Mesodermal cell (in vitro differentiated cells): ENCODE measurements around the gene PADI2.

Experiments used
- H3K27ac ChIP-seq: 2 replicates; pipeline ENCODE4 v1.7.0; 2013; ENCODE audit warnings: mild to moderate bottlenecking, low read depth, low read length, moderate library complexity; ENCODE audit not compliant: severe bottlenecking
- H3K36me3 ChIP-seq: 2 replicates; pipeline ENCODE4 v1.7.1; 2013; ENCODE audit warnings: mild to moderate bottlenecking, low read length, moderate library complexity; ENCODE audit not compliant: control insufficient read depth, insufficient read depth
- H3K4me1 ChIP-seq: one replicate; pipeline ENCODE4 v1.7.1; 2013; ENCODE audit warnings: mild to moderate bottlenecking, low read length; ENCODE audit not compliant: insufficient read depth, control insufficient read depth, poor library complexity, severe bottlenecking
- H3K4me3 ChIP-seq: 2 replicates; pipeline ENCODE4 v1.7.0; 2013; ENCODE audit warnings: low read length, control low read depth, mild to moderate bottlenecking; ENCODE audit not compliant: insufficient read depth, poor library complexity, severe bottlenecking; ENCODE audit errors: extremely low read depth
- H3K9me3 ChIP-seq: 2 replicates; pipeline ENCODE4 v1.7.1; 2013; ENCODE audit warnings: mild to moderate bottlenecking, low read length, moderate library complexity; ENCODE audit not compliant: control insufficient read depth
- WGBS, 2 experiments: methylation state at CpG; one replicate each; pipeline ENCODE4 v1.1.5; 2013; ENCODE audit warnings: missing lambda C conversion rate in 2 of 2; ENCODE audit not compliant: insufficient coverage in 2 of 2; 5-methylcytosine and 5-hydroxymethylcytosine counted together

Gene PADI2

DNA sequence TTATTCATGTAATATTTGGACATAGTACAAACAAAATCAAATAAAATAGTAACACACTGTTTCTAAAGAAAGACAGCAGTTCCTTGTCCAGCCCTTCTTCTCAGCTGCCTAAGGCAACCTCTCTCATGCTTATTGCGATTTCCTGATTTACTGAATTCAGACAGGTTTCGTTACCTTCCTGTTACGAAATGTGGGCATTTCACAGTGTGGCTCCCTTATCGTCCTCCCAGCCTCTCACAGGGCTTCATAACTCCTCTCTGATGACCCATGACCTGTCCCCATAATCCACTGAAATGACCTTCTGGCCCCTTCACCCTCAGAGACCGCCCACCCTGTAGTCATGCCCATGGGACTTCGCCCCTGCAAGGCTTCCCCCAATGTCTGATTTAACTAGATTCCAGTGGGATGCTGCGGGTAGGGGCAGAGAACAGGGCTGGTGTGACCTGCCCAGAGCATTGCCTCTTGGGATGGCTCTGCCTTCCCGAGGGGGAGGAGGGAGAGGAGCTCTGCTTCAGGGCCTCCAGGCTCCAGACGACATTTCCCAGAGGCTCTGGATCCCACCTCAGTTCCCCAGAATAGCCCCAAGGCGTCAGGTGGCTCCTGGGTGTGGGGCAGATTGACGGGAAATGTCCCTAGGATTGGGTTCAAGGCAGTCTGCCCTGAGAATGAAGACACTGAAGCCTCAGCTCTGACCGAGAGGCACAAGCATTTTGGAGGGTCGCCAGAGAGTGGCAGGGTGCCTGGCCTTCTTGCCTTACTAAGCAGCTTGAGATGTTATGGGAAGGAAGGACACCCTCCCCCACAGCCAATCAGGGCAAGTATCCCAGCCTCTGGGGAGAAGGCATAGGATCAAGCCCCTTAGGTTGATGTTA, 20.6 kb downstream of the PADI2 start:
- H3K27ac ChIP-seq, result no peak overlapping the region
- no peaks in the 10 kb centered on the region for H3K9me3 ChIP-seq
- 66 to 90% methylated on average over 8 to 10 of the region's 13 CpGs for WGBS, 2 experiments
- H3K4me1 ChIP-seq, result no peaks in the 10 kb centered on the region
- no peaks in the 10 kb centered on the region for H3K36me3 ChIP-seq
- H3K4me3 ChIP-seq, result no peak overlapping the region

DNA sequence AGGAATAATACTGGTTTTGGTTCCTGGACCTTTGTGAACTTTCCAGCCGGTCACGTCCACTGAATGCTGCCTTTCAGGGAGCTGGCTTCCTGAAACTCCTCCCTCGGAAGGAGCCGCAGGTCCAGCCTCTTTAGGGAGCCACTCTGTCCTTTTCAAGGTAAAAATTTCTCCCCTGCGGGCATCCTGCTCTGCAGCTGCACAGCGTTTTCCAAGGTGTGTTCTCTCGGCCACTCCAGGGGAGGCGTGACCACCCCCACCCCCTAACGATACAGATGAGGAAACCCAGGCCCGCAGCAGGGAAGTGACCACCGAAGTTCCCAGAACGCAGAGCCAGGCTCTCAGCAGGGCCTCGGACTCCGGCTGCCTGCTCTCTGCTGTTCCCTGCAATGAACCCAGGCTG, 21.5 kb downstream of the PADI2 start:
- H3K27ac ChIP-seq, result no peak overlapping the region
- no peaks in the 10 kb centered on the region for H3K36me3 ChIP-seq
- no peak overlapping the region for H3K4me3 ChIP-seq
- H3K9me3 ChIP-seq, result no peaks in the 10 kb centered on the region
- H3K4me1 ChIP-seq, result no peaks in the 10 kb centered on the region
- 36 to 49% methylated on average over 10 to 12 of the region's 14 CpGs for WGBS, 2 experiments

DNA sequence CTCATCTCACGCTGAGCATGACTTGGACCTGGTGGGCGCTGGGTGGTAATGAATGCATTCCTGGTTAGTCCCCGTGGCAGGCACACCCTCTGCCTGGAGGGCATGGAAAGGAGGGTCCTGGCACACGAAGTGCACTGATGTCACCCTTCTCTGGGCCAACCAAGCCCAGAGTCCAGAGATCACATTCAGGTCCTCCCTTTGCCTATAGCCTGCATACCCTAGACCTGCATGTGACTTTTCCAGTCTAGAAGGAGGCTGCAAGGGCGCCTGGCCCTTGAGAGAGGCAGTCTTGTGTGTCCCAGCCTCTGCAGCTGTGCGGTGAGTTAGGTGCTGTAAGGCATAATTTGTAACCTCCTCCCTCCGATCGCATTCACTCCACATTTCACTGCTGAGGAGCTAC, 22.1 kb downstream of the PADI2 start:
- no peak overlapping the region for H3K27ac ChIP-seq
- H3K4me1 ChIP-seq, result no peaks in the 10 kb centered on the region
- H3K9me3 ChIP-seq, result no peaks in the 10 kb centered on the region
- WGBS, 2 experiments, result 84 to 94% methylated on average over 6 of the region's 8 CpGs
- no peaks in the 10 kb centered on the region for H3K36me3 ChIP-seq
- no peak overlapping the region for H3K4me3 ChIP-seq

- Histone ChIP-seq H3K9me3 (no peaks in the 10 kb centered on the region), H3K36me3 (no peaks in the 10 kb centered on the region), H3K27ac (no peak overlapping the region), H3K4me1 (no peaks in the 10 kb centered on the region), H3K4me3 (no peak overlapping the region)
- 0% methylated on average over 1 of the region's 1 CpG; no CpG with 5 or more reads in 1 of the 2 experiments for WGBS, 2 experiments
These were observed 22.7 kb downstream of the PADI2 start for GRCh38 chr1:17096584-17096983.

- 62 to 64% methylated on average over 3 of the region's 4 CpGs for WGBS, 2 experiments
- no peaks in the 10 kb centered on the region for H3K36me3 ChIP-seq
- no peaks in the 10 kb centered on the region for H3K9me3 ChIP-seq
- H3K4me3 ChIP-seq, result no peak overlapping the region
- H3K4me1 ChIP-seq, result peaks cover under 1% of the 10 kb centered on the region
- H3K27ac ChIP-seq, result no peak overlapping the region
These were observed 24.1 kb downstream of the PADI2 start for GRCh38 chr1:17095141-17095540.

DNA sequence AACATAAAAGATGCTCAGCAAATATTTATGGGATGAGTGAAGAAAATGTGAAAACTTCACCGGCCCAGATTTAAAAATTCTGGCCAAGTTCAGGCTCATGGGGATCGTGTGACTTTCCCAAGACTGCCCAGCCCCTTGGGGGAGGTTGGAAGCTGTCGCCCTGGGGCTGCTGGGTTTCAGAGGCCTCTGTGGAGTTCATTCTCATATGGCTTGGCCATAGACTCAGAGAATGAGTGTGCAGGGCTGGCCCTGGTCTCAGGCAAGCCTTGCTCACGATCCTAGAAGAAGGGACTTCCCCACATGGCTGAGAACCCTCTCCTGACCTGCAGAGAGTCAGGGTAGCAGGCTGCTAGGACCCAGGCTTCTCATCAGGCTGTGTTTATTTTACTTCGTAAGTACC, 24.6 kb downstream of the PADI2 start:
- peaks cover 6% of the 10 kb centered on the region for H3K4me1 ChIP-seq
- no peaks in the 10 kb centered on the region for H3K9me3 ChIP-seq
- H3K36me3 ChIP-seq, result no peaks in the 10 kb centered on the region
- no peak overlapping the region for H3K4me3 ChIP-seq
- H3K27ac ChIP-seq, result no peak overlapping the region
- WGBS, 2 experiments, result 75 to 84% methylated on average over 4 of the region's 5 CpGs

DNA sequence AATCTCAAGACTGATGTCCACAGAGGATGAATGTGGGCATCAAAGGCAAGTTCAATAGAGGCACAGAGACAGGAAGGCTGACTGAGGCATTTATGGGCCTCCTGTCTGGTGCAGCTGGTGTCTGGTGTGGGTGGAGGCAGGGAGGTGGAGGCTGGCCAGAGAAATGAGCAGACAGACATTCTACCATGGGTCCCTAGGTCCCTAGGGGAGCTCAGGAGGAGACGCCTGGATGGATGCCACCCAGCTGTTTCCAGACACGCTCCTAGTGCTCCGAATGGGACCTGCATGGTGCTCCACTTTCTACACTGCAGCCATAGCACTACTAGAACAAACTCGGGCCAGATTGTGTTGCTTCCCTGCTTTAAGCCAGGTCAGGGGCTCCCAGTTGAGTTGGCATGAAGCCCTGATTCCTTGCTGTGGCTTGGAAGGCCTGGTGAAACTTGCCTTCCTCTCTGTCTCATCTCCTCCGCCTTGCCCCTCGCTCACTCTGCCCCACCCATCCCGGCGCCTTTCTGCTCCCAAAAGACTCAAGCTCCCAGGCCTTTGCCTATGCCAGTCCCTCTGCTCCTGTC, 25.3 kb downstream of the PADI2 start:
- Histone ChIP-seq H3K27ac (no peak overlapping the region), H3K4me1 (peaks cover 6% of the 10 kb centered on the region), H3K9me3 (no peaks in the 10 kb centered on the region), H3K4me3 (no peak overlapping the region), H3K36me3 (no peaks in the 10 kb centered on the region)
- 94% methylated on average over 8 of the region's 8 CpGs for WGBS, 2 experiments

- Histone ChIP-seq H3K36me3 (no peaks in the 10 kb centered on the region), H3K4me1 (peaks cover 6% of the 10 kb centered on the region), H3K4me3 (no peak overlapping the region), H3K27ac (no peak overlapping the region), H3K9me3 (no peaks in the 10 kb centered on the region)
- WGBS, 2 experiments, result 94 to 95% methylated on average over 6 to 7 of the region's 7 CpGs
These were observed 28.0 kb downstream of the PADI2 start for GRCh38 chr1:17091252-17091651.

GRCh38 chr1:17089506-17089905, 29.7 kb downstream of the PADI2 start:
- H3K27ac ChIP-seq, result no peak overlapping the region
- H3K4me1 ChIP-seq, result peaks cover 6% of the 10 kb centered on the region
- 84 to 87% methylated on average over 14 of the region's 14 CpGs for WGBS, 2 experiments
- no peaks in the 10 kb centered on the region for H3K9me3 ChIP-seq
- H3K36me3 ChIP-seq, result no peaks in the 10 kb centered on the region
- no peak overlapping the region for H3K4me3 ChIP-seq

- Histone ChIP-seq H3K4me1 (peaks cover 6% of the 10 kb centered on the region), H3K9me3 (no peaks in the 10 kb centered on the region), H3K36me3 (no peaks in the 10 kb centered on the region), H3K4me3 (no peak overlapping the region), H3K27ac (no peak overlapping the region)
- 94% methylated on average over 2 to 5 of the region's 6 CpGs for WGBS, 2 experiments
These were observed 32.5 kb downstream of the PADI2 start for GRCh38 chr1:17086751-17087150.

DNA sequence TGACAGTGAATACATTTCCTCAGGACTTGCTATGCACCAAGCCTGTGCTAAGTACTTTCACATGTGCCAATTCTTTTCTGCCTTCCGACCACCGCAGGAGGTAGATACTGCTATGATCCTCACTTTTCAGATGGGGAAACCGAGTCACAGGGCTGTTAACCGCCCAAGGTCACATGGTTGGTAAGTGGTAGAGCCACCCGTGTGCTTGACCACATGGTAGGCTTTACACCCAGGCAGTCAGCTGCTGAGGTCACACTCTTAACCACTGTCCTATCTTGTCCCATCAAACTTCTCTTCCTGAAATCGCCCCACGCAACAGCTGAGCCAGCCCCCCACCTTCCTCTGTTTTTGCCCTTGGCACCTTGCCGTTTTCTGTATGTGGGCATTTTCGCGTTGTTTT, 34.5 kb downstream of the PADI2 start:
- Histone ChIP-seq H3K9me3 (no peaks in the 10 kb centered on the region), H3K4me3 (no peak overlapping the region), H3K27ac (no peak overlapping the region), H3K4me1 (peaks cover 1% of the 10 kb centered on the region), H3K36me3 (no peaks in the 10 kb centered on the region)
- 85% methylated on average over 6 to 7 of the region's 10 CpGs for WGBS, 2 experiments
